Measurements from ENCODE around the gene ZDHHC17. TPM values are rescaled to one million over a fixed set of nuclear protein-coding genes. Genes with fewer than 3 reads are reported as not detected.

ZDHHC17 gene
- total and polyA plus RNA-seq, 2 donors from 2014 or later: 7.7 to 39.5 TPM

DNA sequence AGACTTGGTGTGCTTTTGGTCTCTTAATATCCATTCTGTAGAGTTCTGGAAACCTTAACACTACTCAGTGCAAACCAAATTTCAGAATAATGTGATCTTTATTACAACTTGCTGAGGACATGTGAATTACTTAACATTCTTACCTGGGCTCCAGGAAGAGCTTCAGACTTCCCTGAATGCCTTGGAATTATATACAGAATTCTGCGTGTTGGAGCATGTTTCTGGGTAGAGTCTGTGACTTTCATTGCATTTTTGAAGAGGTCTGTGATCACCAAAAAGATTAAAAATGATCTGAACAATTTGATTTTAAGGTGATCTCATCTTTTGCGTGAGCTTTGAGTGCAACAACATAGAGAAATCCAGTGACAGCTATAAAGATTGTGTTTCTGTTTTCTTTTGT lies 35.4 kb downstream of the ZDHHC17 start:
- TF ChIP-seq, protein P1, sequence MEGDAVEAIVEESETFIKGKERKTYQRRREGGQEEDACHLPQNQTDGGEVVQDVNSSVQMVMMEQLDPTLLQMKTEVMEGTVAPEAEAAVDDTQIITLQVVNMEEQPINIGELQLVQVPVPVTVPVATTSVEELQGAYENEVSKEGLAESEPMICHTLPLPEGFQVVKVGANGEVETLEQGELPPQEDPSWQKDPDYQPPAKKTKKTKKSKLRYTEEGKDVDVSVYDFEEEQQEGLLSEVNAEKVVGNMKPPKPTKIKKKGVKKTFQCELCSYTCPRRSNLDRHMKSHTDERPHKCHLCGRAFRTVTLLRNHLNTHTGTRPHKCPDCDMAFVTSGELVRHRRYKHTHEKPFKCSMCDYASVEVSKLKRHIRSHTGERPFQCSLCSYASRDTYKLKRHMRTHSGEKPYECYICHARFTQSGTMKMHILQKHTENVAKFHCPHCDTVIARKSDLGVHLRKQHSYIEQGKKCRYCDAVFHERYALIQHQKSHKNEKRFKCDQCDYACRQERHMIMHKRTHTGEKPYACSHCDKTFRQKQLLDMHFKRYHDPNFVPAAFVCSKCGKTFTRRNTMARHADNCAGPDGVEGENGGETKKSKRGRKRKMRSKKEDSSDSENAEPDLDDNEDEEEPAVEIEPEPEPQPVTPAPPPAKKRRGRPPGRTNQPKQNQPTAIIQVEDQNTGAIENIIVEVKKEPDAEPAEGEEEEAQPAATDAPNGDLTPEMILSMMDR (IDR thresholded peaks at IDR 0.05; ENCODE audit: borderline replicate concordance, extremely low read depth, insufficient read depth): no peak
- peaks cover 0 to 2% (median 0%) of the 10 kb centered on the region in 3 donors for H3K9me3 ChIP-seq (ENCODE audit: control insufficient read depth in 2 of 3, insufficient read depth in 1 of 3, low read length in 3 of 3)
- H3K27ac ChIP-seq (ENCODE audit: low read depth in 2 of 2, low read length in 2 of 2): no peak overlapping the region
- peaks cover 0 to 4% (median 2%) of the 10 kb centered on the region in 3 donors for H3K36me3 ChIP-seq (ENCODE audit: control insufficient read depth in 2 of 3, insufficient read depth in 3 of 3, low read length in 3 of 3)
- H3K27me3 ChIP-seq (ENCODE audit: control insufficient read depth, insufficient read depth, low read length): no peaks in the 10 kb centered on the region
- intact Hi-C loops (cut with DNase I): no loop called here
- DNase-seq: no peak
- no peak for FAIRE-seq
- no peaks in the 10 kb centered on the region for H3K4me1 ChIP-seq (ENCODE audit: control insufficient read depth in 2 of 3, insufficient read depth in 2 of 3, low read depth in 1 of 3, low read length in 3 of 3)
- no peak overlapping the region for H3K9ac ChIP-seq (ENCODE audit: low read length in 3 of 3)
- H3K4me3 ChIP-seq (ENCODE audit: low read length in 3 of 3): no peak overlapping the region

DNA sequence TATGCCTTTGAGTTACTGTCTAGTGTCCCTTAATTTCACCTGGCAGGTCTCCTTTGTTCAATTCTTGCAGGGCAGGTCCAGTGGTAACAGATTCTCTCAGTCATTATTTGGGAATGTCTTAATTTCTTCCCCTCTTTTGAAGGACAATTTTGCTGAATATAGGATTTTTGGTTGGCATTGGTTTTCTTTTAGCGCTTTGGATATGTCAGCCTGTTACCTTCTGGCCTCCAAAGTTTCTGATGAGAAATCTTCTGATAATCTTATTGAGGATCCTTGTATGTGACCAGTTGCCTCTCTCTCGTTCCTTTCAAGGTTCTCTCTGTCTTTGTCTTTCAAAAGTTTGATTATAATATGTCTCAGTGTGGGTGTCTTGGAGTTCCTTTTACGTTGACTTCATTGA lies 38.1 kb downstream of the ZDHHC17 start:
- TF ChIP-seq, protein P1 (IDR thresholded peaks at IDR 0.05; ENCODE audit: borderline replicate concordance, extremely low read depth, insufficient read depth): no peak
- H3K4me1 ChIP-seq (ENCODE audit: control insufficient read depth in 2 of 3, insufficient read depth in 2 of 3, low read depth in 1 of 3, low read length in 3 of 3): no peaks in the 10 kb centered on the region
- no peak for DNase-seq
- no peak overlapping the region for H3K27ac ChIP-seq (ENCODE audit: low read depth in 2 of 2, low read length in 2 of 2)
- H3K27me3 ChIP-seq (ENCODE audit: control insufficient read depth, insufficient read depth, low read length): no peaks in the 10 kb centered on the region
- no peak overlapping the region for H3K9ac ChIP-seq (ENCODE audit: low read length in 3 of 3)
- intact Hi-C loops (cut with DNase I): no loop called here
- no peak overlapping the region for H3K4me3 ChIP-seq (ENCODE audit: low read length in 3 of 3)
- peaks cover 0 to 2% (median 0%) of the 10 kb centered on the region in 3 donors for H3K9me3 ChIP-seq (ENCODE audit: control insufficient read depth in 2 of 3, insufficient read depth in 1 of 3, low read length in 3 of 3)
- peaks cover 5 to 7% (median 7%) of the 10 kb centered on the region in 3 donors for H3K36me3 ChIP-seq (ENCODE audit: control insufficient read depth in 2 of 3, insufficient read depth in 3 of 3, low read length in 3 of 3)
- FAIRE-seq: no peak

DNA sequence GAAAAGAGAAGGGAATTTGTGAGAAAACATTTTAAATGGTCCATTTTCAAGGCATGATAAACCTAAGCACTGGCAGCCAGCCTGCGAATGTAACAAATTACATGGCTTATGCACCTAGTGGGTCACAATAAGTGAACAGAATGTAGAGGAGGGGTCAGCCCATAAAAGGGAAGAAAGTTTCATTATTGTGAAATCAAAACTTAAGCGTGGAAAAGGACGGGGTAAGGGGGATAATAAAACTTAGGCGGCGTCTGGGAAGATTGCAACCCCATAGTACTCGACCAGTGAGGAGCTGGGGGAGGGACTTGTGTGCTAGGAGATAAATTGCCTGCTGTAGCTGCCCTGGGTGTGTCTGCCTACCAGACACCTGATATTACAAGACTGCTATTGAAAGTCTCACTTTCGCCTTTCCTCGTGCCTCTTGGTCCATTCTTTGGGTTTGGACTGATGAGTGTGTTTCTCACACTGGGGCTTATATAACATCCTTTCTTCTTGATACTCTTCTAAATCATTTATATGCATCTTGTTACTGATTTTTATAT lies 40.6 kb downstream of the ZDHHC17 start:
- H3K27ac ChIP-seq (ENCODE audit: low read depth in 2 of 2, low read length in 2 of 2): no peak overlapping the region
- peaks cover 0 to 2% (median 0%) of the 10 kb centered on the region in 3 donors for H3K9me3 ChIP-seq (ENCODE audit: control insufficient read depth in 2 of 3, insufficient read depth in 1 of 3, low read length in 3 of 3)
- TF ChIP-seq, protein P1 (IDR thresholded peaks at IDR 0.05; ENCODE audit: borderline replicate concordance, extremely low read depth, insufficient read depth): no peak
- H3K4me3 ChIP-seq (ENCODE audit: low read length in 3 of 3): no peak overlapping the region
- no peak overlapping the region for H3K9ac ChIP-seq (ENCODE audit: low read length in 3 of 3)
- H3K36me3 ChIP-seq (ENCODE audit: control insufficient read depth in 2 of 3, insufficient read depth in 3 of 3, low read length in 3 of 3): peaks cover 3 to 11% (median 7%) of the 10 kb centered on the region in 3 donors
- intact Hi-C loops (cut with DNase I): no loop called here
- DNase-seq (no peak), FAIRE-seq (no peak)
- no peaks in the 10 kb centered on the region for H3K4me1 ChIP-seq (ENCODE audit: control insufficient read depth in 2 of 3, insufficient read depth in 2 of 3, low read depth in 1 of 3, low read length in 3 of 3)
- H3K27me3 ChIP-seq (ENCODE audit: control insufficient read depth, insufficient read depth, low read length): no peaks in the 10 kb centered on the region
